Colonic mucosa (tissue), 4 donors: Measurements from ENCODE around the gene GPI. TPM values are rescaled to one million over a fixed set of nuclear protein-coding genes. Genes with fewer than 3 reads are reported as not detected.

Source experiments
- DNase-seq: peaks from one replicate; pipeline ENCODE4 v3.0.0-alpha.2; 2020
- H3K27ac ChIP-seq: fragments of 200-600 bp; one replicate; pipeline ENCODE4 v1.8.0; 2021
- H3K27me3 ChIP-seq: fragments of 200-600 bp; one replicate; pipeline ENCODE4 v1.8.0; 2021
- H3K36me3 ChIP-seq: fragments of 200-600 bp; one replicate; pipeline ENCODE4 v1.8.0; 2021
- H3K4me1 ChIP-seq: fragments of 200-600 bp; one replicate; pipeline ENCODE4 v1.8.0; 2021; ENCODE audit warnings: mild to moderate bottlenecking
- H3K4me3 ChIP-seq: fragments of 200-600 bp; one replicate; pipeline ENCODE4 v1.8.0; 2021
- H3K9ac ChIP-seq, 2 donors: one replicate each; pipeline ENCODE4 v1.7.0; 2013; ENCODE audit warnings: control low read depth in 2 of 2, low read depth in 2 of 2, low read length in 2 of 2
- H3K9me3 ChIP-seq: fragments of 200-600 bp; one replicate; pipeline ENCODE4 v1.8.0; 2021
- intact Hi-C: fragments of 100-400 bp; cut with DNase I; formaldehyde crosslinking; loops from one replicate; pipeline ENCODE4 v1.14.1; 2022
- total RNA-seq, 2 donors: library from RNA; stranded (reverse); fragmentation: NEBNext Ultra II Directional in 1 of 2; extraction: Animal tissue kit (Norgen Biotek cat#: 25700) in 1 of 2; gene quantifications; one replicate each; pipeline ENCODE4 v1.2.1, GENCODE V29; 2021
- TF ChIP-seq, protein P1 (sequence below): fragments of 200-600 bp; IDR thresholded peaks from one replicate; pipeline ENCODE4 v1.8.0; 2022; ENCODE audit warnings: antibody characterized with exemption, mild to moderate bottlenecking
- donor health status: healthy.
- donor health status: DM: no; HTN: no; CAD: no.
- donor health status: DM: no; HTN: no; CAD: no.

GPI gene
- total RNA-seq, 2 donors from 2014 or later: 470 to 592 TPM

DNA sequence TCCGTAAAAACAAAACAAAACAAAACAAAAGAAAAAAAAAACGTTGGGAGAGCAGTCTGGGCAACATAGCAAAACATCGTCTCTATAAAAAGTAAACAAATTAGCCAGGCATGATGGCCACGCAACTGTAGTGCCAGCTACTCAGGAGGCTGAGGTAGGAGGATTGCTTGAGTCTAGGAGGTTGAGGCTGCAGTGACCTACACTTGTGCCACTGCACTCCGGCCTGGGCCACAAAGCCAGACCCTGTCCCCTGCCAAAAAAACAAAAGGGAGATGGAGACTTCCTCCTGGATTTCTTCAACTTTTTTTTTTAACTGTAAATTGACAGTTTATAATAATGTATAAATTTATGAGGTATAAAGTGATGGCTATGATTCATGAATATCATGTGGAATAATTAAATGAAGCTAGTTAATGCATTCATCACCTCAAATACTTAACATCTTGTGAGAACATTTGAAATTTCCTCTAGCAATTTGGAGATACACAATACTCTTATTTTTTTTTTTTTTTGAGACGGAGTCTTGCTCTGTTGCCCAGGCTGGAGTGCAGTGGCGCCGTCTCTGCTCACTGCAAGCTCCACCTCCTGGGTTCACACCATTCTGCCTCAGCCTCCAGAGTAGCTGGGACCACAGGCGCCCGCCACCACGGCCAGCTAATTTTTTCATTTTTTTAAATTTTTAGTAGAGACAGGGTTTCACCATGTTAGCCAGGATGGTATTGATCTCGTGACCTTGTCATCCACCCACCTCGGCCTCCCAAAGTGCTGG is 41.1 kb downstream of the GPI start:
- intact Hi-C loops: no loop called here
- TF ChIP-seq, protein P1, sequence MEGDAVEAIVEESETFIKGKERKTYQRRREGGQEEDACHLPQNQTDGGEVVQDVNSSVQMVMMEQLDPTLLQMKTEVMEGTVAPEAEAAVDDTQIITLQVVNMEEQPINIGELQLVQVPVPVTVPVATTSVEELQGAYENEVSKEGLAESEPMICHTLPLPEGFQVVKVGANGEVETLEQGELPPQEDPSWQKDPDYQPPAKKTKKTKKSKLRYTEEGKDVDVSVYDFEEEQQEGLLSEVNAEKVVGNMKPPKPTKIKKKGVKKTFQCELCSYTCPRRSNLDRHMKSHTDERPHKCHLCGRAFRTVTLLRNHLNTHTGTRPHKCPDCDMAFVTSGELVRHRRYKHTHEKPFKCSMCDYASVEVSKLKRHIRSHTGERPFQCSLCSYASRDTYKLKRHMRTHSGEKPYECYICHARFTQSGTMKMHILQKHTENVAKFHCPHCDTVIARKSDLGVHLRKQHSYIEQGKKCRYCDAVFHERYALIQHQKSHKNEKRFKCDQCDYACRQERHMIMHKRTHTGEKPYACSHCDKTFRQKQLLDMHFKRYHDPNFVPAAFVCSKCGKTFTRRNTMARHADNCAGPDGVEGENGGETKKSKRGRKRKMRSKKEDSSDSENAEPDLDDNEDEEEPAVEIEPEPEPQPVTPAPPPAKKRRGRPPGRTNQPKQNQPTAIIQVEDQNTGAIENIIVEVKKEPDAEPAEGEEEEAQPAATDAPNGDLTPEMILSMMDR: no peak
- Histone ChIP-seq H3K9me3 (no peaks in the 10 kb centered on the region), H3K9ac (no peak overlapping the region), H3K4me1 (no peaks in the 10 kb centered on the region), H3K36me3 (no peaks in the 10 kb centered on the region), H3K27me3 (no peaks in the 10 kb centered on the region), H3K27ac (no peak overlapping the region), H3K4me3 (no peak overlapping the region)
- no peak for DNase-seq

DNA sequence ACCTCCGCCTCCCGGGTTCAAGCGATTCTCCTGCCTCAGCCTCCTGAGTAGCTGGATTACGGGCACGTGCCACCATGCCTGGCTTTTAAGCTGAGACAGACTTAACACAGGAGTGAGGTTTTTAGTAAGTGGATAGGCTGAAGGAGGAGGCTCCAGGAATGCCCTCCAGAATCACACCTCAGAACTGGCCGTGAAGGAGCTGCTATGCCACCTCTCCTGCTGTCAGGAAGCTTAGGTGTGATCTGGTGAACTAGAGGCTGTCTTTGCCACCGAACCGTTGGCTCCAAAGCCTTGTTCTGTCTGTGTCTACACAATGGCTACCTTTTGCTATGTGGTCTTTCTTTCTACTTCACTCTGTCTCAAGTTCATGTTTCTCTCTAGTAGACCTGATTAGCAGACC is 43.4 kb downstream of the GPI start:
- Histone ChIP-seq H3K4me1 (no peaks in the 10 kb centered on the region), H3K9me3 (no peaks in the 10 kb centered on the region), H3K4me3 (no peak overlapping the region), H3K9ac (no peak overlapping the region), H3K36me3 (no peaks in the 10 kb centered on the region), H3K27me3 (no peaks in the 10 kb centered on the region), H3K27ac (no peak overlapping the region)
- TF ChIP-seq, protein P1: no peak
- intact Hi-C loops: no loop called here
- DNase-seq: no peak

DNA sequence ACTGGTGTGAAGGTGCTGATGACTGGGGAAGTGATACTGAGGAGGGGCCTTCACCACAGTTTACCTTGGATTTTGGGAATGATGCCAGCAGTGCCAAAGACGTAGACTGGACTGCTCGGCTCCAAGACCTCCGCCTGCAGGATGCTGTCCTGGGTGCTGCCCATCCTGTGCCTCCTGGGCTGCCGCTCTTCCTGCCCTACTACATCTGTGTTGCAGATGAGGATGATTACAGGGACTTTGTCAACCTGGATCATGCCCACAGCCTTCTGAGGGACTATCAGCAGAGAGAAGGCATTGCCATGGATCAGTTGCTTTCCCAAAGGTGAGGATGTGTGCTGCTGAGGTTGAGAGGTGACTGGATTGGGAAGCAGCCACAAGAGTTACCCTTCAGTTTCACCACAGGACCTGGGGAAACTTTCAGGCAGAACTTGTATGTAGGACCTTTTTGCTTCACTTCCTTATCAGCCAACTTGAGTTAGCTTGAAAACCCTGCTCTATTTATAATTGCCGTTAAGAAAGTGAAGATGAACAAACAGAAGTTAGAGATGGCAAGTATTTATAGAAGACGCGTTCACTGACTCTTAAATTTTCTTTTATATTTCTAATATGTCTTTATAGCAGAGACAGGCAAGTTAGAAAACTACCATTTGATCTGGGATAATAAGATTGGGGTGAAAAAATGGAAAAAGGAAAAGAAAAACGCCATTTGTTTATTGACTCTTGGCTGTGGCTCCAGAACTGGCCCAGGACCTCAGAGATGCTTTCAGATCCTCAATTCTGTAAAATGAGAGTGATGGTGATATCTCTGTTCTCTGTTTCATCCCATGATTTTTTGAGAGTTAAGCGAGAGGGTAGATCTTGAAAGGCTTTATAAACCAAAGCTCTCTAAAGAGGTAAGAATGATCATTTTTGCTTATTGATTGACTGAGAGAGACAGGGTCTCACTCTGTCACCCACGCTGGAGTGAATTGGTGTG is 44.5 kb downstream of the GPI start:
- no peaks in the 10 kb centered on the region for H3K36me3 ChIP-seq
- H3K27me3 ChIP-seq: no peaks in the 10 kb centered on the region

DNA sequence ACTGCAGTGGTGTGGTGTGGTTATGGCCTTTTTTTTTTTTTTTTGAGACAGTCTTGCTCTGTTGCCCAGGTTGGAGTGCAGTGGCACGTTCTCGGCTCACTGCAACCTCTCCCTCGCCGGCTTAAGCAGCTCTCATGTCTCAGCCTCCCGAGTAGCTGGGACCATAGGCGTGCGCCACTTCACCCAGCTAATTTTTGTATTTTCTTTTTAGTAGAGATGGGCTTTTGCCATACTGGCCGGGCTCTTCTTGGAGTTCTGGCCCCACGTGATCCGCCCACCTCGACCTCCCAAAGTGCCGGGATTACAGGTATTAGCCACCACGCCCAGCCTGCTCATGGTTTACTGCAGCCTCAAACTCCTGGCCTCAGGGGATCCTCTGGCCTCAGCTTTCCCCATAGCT is 46.2 kb downstream of the GPI start:
- no peaks in the 10 kb centered on the region for H3K36me3 ChIP-seq

More for the DNA sequence above, 44.5 kb downstream of the GPI start:
- no peak for DNase-seq
- intact Hi-C loops: no loop called here
- Histone ChIP-seq H3K9me3 (no peaks in the 10 kb centered on the region), H3K27ac (no peak overlapping the region), H3K9ac (no peak overlapping the region), H3K4me1 (no peaks in the 10 kb centered on the region), H3K4me3 (no peak overlapping the region)
- TF ChIP-seq, protein P1: no peak

DNA sequence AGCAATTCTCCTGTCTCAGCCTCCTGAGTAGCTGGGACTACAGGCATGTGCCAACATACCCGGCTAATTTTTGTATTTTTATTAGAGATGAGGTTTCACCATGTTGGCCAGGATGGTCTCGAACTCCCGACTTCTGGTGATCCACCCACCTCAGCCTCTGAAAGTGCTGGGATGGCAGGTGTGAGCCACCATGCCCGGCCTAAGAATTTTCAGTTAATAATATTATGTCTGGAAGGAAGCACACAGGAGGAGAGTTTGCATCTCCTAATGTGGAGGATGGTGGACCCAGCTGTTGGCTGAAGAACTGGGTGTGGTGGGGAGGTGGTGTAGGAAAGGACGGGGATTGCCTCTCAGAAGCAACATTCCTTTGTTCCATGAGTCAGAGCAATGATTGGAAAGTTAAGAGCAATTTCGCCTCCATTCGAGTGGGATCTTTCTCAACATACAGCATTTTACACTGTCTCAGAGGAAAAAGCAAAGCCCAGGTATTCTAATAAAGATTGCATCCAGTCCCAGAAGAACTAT is 51.1 kb downstream of the GPI start:
- intact Hi-C loops: no loop called here
- H3K27ac ChIP-seq: no peak overlapping the region
- H3K4me3 ChIP-seq: no peak overlapping the region
- no peaks in the 10 kb centered on the region for H3K9me3 ChIP-seq
- H3K9ac ChIP-seq: no peak overlapping the region
- H3K27me3 ChIP-seq: no peaks in the 10 kb centered on the region
- no peaks in the 10 kb centered on the region for H3K36me3 ChIP-seq
- DNase-seq: no peak
- TF ChIP-seq, protein P1: no peak
- no peaks in the 10 kb centered on the region for H3K4me1 ChIP-seq

More for the DNA sequence above, 46.2 kb downstream of the GPI start:
- Histone ChIP-seq H3K4me1 (no peaks in the 10 kb centered on the region), H3K27me3 (no peaks in the 10 kb centered on the region), H3K9ac (no peak overlapping the region), H3K9me3 (no peaks in the 10 kb centered on the region), H3K27ac (no peak overlapping the region), H3K4me3 (no peak overlapping the region)
- TF ChIP-seq, protein P1: no peak
- intact Hi-C loops: no loop called here
- no peak for DNase-seq
